Middle frontal gyrus (tissue), 1 donor: ENCODE measurements around the gene TIMP4.

ENCODE experiments used
- DNase-seq: peaks from one replicate; pipeline ENCODE4 v3.0.0-alpha.2; 2015; ENCODE audit warnings: low spot score; ENCODE audit errors: extremely low spot score

TIMP4 gene

DNA sequence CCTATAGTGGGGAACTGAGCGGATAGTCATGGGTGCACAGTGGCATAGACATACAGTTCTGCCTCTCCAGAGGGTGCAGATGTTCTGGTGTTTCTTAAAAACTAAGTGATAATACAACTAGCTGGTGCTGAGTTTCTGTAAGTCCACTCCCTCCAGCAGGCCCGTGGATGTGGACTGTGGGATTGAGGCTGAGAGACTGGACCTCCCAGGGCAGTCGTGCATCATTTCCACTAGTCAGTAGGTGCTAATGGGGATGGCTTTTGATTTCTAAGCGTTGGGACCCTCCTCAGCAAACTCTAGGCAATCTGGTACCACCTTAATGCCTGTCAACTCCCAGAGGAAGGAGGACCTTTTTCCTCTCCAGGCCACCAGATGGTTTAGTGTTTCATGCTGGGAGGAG, 27.3 kb upstream of the TIMP4 start:
- DNase-seq: no peak

DNA sequence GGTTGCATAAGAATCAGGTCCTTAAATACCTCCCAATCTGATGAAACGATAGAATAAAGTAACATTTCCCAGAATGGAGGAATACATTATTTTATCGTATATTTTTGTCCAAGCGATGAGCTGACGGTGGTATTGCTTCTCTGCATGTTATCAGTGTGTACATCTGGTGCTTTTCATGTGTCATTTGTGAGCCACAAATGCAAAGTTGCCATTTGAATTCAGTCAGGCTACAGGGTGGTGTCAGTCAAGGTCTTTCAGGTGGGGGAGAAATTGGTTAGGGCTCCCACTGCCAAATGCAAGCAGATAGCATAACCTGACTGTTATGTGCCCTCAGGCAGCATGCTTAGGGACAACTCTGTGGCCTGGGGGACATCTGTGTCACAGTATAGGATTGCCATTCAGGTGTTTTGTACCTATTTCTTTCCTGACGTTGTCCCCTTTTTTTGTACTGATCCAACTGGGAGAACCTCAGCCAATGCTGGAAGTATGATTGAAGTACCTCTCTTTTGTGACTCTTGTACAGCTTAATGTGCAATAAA, 26.5 kb upstream of the TIMP4 start:
- DNase-seq: no peak

DNA sequence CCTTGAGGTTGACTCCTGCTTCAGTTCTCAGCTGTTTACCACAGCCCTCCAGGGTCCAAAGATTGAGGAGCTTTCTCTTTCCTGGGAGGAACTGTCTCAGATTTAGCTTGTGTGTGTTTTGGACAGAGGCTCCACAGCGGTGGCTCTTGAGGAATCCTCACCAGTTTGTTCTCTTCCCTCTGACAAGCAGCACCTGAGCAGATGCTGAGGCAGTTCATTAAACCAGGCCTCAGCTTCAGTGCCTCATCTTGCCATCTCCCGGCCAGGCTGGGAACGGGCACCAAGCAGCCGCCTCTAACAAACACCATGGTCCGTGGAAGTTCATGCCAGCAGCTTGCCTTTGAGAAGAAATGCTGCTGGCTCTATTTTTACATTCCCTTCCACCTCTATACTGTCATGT, 25.8 kb upstream of the TIMP4 start:
- no peak for DNase-seq

DNA sequence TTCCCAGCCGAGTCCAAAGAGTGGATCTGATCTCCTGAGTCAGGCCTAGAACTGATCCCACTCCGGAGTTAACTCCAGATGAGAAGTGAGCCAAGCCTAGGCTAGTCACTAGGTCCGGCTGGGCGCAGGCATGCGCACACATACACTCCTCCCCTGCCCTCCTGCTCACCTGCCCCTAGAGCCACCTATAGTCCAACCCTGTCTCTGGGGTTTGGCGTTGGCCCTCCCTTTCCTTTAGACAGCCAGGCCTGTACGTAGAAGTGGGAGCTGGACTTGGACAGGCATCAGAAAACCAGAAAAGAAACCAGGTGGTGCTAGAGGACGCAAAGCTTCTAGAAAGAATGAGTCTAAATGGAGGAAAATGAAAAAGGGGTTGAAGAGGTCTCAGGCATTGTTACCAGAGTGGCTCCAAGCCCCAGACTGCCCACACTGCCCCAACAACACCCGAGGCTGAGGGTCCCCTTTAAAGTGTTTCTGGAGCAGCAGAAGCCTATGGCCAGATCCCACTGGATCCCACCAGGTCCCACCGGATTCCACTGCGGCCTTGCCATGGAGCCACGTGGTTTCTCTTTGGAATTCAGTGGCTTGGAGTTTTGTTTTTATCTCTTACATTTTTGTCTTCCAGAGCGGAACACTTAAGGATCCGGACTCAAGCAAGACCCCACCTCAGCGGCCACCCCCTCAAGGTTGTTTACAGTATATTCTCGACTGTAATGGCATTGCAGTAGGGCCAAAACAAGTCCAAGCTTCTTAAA, 24.2 kb upstream of the TIMP4 start:
- DNase-seq: no peak

DNA sequence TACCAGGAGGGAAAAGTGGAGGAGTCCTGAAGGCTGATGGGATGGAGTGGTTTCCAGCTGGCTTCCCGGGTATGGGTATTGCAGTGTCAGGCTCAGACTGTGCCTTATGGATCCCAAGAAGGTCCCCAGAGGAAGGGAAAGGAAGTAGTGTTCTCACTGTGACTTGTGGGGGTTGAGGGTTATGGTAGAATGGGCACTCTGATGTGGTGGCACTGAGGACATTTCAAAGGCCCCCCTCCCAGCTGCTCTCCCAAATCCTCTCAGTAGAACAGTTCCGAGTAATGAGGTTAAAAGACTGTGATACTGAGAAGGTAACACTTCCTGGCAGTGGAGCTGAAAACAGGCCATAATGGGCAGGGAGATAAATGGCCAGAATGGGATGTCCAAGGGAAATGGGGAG, 23.1 kb upstream of the TIMP4 start:
- no peak for DNase-seq

DNA sequence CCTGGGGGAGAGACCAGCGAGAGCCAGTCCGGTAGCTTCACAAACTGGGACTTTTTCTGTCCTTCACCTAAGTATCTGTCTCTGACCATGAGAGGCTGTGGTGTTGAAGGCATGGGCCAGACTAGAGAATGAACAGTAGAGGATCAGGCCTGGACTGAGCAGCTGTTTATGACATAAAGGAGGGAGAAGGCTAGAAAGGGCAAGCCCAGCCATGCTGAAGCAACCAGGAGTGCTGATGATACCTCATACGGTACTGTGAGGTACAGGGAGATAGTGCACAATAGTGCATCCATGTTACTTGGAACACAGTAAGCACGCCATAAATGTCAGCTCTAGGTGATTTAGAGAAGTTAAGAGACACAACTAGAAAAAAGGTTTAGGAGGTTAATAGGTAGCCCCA, 22.6 kb upstream of the TIMP4 start:
- no peak for DNase-seq

DNA sequence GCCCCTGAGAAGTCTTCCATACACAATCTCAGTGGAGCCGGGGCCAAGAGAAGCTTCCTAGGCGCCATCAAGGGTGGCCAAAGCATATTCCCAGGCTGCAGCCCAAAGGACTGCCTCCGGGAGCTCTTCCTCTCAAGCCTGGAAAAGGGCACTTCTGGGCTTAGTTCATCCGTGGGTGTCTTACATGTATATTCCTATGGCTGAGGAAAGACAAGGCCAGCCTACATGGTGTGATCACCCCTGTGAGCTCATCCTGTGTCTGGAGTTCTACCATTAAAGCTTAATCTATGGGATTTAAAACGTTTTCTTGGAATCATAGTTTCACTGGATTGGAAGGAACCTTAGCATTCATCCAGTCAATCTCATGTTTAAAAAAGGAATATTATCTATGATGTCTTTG, 21.9 kb upstream of the TIMP4 start:
- DNase-seq: no peak

DNA sequence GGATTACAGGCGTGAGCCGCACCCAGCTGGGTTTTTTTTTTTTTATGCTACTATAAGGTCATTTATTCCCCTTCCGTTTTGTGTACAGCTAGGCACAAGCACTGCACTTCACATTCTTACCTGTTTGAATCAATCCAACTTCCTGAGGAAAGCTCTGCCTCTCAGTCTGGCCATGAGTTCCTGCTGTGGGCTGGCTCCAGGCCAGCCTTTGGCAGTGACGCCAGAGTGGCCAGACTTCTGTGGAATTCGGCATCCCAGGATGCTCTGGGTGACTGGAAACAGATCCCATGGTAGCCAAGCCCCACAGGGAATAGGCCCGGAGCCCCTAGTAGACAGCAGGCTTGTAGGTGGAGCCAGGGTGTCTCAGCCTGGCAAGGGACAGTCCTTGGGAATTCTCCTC, 21.5 kb upstream of the TIMP4 start:
- DNase-seq: no peak

DNA sequence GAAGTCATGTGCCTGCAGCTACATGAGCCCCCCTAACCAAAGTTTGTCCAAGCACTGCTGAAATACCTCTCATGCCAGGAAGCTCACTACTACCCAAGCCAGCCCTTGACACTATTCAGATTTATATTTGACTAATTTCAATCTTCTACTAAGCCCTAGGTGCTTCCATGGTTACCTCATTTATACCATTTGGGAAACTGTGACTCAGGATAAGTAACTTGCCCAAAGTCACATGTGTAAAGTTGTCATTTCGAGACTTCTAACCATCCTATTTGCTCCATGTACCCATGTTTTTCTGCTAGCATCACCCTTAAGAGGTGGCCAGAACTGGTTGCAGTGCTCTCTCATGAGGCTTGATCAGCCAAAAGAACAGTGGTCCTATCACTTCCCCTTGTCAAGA, 20.7 kb upstream of the TIMP4 start:
- no peak for DNase-seq

DNA sequence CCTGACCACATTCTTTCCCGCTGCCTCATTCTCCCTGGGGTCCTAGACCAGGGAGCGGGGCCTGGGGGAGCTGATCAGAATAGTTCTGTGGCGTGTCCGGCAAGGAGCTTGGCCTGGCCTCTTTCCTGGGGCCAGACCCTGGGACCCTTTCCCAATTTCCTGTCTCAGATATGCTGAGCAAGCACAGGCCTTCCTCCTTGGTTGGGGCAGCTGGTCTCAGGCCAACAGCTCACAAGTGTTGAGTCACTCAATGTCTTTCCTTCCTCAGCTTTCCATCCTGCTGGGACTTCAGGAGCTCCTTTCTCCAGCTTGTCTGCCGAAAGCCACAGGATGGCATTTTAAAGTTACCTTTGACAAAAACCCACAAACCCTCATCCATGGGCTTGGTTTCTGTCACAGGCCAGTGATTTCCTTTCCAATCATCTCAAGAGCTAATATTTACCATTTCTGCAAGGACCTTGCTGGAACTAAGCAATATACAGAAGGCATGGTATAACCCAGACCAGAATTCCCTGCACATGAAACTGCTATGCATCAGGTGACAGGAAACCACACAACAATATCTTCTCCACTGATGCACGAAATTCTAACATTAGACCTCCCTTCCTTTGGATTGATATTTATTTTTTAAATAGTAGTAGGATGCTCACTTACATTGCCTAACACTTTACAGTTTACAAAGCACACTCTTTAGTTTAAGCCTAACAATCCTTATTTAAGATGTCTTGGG, 19.5 kb upstream of the TIMP4 start:
- no peak for DNase-seq

DNA sequence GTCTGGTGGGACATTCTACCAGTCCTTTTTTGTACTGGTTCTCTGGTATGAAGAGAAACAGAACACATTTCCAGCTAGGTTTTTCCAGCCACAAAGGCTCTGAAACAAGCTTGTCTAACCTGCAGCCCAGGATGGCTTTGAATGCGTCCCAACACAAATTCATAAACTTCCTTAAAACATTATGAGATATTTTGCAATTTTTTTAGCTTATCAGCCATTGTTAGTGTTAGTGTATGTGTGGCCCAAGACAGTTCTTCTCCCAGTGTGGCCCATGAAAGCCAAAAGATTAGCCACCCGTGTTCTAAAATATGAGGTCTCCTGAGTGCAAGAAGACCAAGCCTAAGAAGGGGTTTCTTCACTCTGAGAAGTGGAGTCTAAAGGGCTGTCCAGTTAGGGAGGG, 18.4 kb upstream of the TIMP4 start:
- no peak for DNase-seq

DNA sequence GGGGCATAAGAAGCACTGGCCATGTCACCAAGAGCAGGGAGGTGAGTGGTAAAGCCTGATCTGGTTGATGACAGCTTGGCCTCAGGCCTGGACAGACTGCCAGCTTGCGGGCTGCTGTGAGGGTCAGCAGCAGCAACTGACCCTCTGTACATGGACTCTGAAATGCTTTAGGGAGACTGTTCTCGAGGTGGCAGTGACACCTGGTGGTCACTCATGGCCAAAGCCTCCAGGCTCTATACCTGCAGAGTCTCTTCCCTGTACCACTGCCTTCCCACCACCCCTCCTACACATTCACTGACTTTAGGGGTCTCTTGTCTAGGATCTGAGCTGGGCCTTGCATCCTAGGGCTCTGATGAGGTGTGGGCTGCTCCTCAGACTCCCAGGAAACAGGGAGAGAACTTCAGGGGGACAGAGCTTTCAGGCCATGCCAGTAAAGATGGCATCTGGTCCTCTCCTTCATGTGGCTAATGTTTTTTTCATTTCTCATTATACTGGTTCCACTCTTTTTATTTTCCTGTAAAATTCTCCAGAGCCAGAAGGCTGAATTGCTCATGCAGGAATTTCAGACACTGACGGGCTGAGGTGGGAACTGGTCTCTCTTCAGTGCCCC, 17.2 kb upstream of the TIMP4 start:
- no peak for DNase-seq

DNA sequence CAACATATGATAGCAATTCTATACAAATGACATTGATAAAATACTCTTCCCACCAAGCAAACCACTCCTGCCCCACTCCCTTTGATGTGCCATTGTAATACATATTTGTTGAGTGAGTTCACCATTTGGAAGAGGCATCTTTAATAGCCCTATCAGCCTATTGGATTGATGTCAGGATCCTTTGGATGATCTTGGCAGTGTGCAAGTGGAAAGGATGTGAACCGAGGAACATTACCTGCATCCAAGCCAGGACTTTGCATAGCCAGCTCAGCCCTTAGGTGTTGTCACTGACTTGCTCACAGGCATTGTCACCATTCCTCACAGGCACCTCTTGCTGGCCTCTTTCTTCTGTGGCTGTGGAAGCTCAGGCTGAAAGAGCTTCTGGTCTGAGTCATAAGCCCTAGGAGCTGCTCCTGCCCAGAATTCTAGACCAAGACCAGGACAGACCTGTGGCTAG, 16.5 kb upstream of the TIMP4 start:
- DNase-seq: no peak

DNA sequence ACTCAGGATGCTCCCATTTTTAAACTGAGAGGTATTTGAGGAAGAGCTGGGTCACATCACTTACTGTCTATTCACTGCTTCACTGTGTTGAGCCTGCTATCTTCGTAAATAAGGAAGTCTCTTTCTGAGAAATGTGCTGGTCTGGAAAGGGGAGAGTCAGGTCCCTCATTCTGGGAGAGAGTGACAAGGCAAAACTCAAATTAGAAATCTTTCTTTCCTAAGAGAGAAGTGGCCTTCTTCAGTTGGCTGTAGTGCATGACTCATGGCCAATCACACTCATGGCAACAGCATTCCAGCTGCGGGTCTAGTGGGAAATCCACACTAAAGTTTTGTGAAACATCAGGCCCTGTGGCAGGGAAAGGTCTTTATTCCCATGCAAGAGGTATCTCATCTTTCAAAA, 11.5 kb upstream of the TIMP4 start:
- no peak for DNase-seq

DNA sequence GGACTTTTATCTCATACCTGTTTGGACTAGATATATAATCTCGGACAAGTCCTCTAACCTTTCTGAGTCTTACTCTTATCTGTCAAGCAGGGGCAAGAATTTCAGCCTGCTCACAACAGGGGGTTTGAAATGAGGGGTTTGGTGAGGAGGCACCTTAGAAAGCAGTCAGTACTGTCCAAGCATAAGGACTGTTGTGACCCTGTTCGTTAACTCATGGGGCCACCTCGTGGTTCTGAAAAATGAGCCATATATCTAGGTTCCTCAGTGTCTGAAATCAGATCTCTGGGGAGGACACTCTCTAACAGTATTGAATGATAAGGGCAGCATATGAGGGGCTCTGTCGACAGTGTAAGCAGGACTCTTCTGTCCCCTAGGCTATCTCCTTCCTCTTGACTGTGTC, 7.2 kb upstream of the TIMP4 start:
- no peak for DNase-seq

DNA sequence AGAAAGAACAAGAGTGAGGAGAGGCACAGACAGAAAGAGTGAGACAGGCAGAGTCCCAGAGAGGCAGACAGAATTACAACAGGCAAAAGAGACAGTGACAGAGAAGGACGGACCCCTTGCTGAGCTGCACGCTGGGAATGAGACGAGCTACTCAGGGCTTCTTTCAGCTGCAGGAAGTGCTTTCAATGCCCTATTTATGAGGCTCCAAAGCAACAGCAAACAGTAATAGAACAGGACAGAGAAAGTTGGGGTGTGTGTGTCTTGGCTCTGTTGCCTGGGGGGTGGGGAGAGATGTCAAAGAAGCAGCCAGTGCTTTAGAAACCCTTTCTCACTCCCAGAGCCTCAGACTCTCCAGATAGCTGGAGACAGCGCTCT, 502 bp upstream of the TIMP4 start:
- no peak for DNase-seq

DNA sequence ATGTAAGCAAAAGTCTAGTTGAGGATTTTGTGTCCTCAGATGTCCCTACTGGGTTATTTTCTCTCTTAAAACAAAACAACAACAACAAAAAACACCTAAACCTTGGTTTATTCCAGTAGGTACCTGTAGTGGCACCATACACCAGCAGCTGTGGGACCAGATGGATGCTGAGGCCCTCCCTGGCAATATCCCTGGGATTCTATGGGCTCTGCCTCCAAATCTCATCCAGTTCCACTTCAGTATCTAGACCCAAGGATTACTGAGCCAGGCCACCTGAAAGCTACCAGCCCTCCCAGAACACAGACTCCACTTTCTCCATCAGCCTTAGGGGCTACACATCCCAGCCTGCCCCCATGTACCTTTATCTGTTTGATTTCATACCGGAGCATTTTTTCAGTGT, 1.7 kb downstream of the TIMP4 start:
- DNase-seq: no peak

DNA sequence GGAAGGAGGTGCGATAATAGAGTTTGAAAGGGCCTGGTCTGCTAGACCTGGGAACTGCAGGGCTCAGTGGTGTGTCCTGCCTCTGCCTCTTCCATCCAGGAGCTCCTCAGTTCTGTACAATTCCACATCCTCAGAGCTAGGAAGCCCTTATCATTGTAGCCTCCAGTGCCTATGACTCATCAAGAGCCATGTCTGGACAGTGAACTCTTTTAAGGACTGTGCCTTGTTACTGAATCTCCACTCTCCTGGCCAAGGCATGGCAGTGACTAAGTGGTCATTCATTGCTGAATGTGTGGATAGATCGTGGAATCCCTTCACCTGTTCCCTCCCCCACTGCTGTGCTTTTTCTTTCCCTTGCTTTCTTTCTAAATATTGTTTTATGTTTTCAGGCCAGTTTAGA, 2.9 kb downstream of the TIMP4 start:
- DNase-seq: no peak

DNA sequence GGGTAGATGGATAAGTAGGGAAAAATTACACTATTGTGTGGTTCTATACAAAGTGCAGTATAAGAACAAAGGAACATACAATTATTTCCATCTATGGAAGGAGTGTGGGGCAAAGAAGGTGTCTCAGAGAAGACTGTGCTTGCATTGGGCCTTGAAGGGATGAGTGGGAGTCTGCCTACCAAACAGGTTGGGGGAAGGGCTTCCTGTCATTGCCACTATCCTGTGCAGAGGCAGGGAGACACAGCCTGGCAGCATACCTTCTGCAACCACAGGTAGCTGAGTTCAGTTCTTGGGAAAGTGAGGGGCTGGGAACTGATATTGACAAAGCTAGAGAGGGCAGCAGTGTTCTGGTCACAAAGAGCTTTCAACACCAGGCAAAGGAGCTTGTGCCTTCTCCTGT, 3.4 kb downstream of the TIMP4 start:
- no peak for DNase-seq

DNA sequence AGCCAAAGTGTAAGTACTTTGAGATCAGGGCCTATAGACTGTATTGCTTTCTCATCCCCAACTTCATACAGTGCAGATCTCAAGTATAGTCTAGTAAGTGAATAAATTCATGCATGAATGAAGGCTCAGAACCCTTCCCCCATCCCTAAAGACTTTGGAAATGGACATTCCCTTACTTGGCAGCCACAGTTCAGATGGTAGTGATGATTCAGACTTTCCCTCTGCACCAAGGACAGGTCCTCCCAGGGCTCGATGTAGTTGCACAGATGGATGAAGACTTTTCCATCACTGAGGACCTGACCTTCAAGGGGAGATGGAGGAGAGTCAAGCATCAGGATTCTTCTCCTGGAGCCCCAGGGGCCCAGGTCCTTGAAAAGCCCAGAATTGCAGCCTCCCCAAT, 4.6 kb downstream of the TIMP4 start:
- no peak for DNase-seq

DNA sequence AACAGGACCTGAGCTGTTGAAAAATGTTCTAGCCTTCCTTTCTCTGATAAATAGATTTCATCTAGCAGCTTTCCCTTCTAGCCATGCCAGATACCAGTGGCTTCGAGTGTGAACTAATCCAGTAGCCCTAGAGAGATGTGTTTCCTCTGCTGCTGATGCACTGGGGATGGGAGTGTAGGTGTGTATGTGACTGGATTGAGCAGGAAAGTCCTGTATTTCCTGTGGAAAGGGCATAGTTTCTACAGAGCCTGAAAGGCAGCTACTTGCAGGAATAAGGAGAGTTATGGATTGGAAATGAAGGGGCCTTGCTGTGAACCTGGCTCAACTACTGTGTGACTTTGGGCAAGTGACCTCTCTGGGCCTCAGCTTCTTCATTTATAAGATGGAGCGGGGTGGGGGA, 8.6 kb downstream of the TIMP4 start:
- DNase-seq: no peak

DNA sequence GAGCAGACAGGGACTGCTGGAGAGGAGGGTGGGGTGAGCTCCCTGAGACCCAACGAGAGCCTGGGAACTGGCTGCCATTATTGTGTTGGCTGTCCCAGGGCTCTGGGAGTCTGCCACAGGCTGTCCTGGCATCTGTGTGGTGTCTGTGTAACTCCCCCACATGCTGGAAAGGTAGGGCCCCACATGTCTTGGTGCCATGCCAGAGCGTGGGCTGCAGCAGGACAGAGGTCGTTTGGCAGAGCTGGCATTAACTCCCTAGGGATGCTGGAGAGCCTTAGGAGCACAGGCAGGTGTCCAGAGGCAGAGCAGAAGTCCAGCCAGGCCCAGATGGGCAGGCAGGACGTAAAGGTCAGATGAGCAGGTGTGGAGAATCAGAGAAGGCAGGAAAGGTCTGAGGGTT, 9.7 kb downstream of the TIMP4 start:
- no peak for DNase-seq
